ENCODE results near the gene SAMSN1.

- TF ChIP-seq CTCF (conservative IDR thresholded peaks at IDR 0.05; ENCODE audit: low read depth in 2 of 2) (no peak), POLR2AphosphoS5 (IDR thresholded peaks at IDR 0.05; ENCODE audit: low read depth) (no peak), EZH2 (IDR thresholded peaks at IDR 0.05; ENCODE audit: low read depth, unreplicated experiment) (no peak)
Observed at GRCh38 chr21:14480411-14481031, 65.6 kb downstream of the SAMSN1 start.
